GM19240 (cell line): Measurements from ENCODE around the gene ADGRL3.
"Not testable (repeated sequence)": the region's sequence is repeated elsewhere in the genome, so short reads cannot be mapped to it uniquely, and the experiment has no call there.

Experiments
- DNase-seq: peaks from one replicate; pipeline ENCODE4 v3.0.0; 2011; ENCODE audit warnings: low spot score; ENCODE audit not compliant: insufficient read length

ADGRL3 gene

GRCh38 chr4:61493041-61493440, 292.9 kb downstream of the ADGRL3 start:
- DNase-seq: no peak

GRCh38 chr4:61493470-61493869, 293.3 kb downstream of the ADGRL3 start:
- no peak for DNase-seq

- DNase-seq: no peak
Observed at GRCh38 chr4:61500883-61501282, 300.8 kb downstream of the ADGRL3 start.

GRCh38 chr4:61501812-61502211, 301.7 kb downstream of the ADGRL3 start:
- no peak for DNase-seq

- DNase-seq: no peak
Observed at GRCh38 chr4:61505773-61506685, 305.9 kb downstream of the ADGRL3 start.

GRCh38 chr4:61507091-61507490, 307.0 kb downstream of the ADGRL3 start:
- no peak for DNase-seq

- DNase-seq: not testable (repeated sequence)
Observed at GRCh38 chr4:61509721-61510241, 309.7 kb downstream of the ADGRL3 start.

- no peak for DNase-seq
Observed at GRCh38 chr4:61511716-61512488, 311.8 kb downstream of the ADGRL3 start.

- DNase-seq: no peak
Observed at GRCh38 chr4:61514991-61515390, 314.9 kb downstream of the ADGRL3 start.

- DNase-seq: no peak
Observed at GRCh38 chr4:61517144-61517543, 317.0 kb downstream of the ADGRL3 start.

GRCh38 chr4:61520166-61520565, 320.0 kb downstream of the ADGRL3 start:
- DNase-seq: no peak

GRCh38 chr4:61520681-61521160, 320.6 kb downstream of the ADGRL3 start:
- DNase-seq: no peak

GRCh38 chr4:61521451-61521850, 321.3 kb downstream of the ADGRL3 start:
- no peak for DNase-seq

- DNase-seq: no peak
Observed at GRCh38 chr4:61522312-61522711, 322.2 kb downstream of the ADGRL3 start.

GRCh38 chr4:61527888-61528287, 327.8 kb downstream of the ADGRL3 start:
- DNase-seq: no peak

- DNase-seq: no peak
Observed at GRCh38 chr4:61528595-61528994, 328.5 kb downstream of the ADGRL3 start.

GRCh38 chr4:61531188-61531587, 331.1 kb downstream of the ADGRL3 start:
- DNase-seq: no peak

- DNase-seq: no peak
Observed at GRCh38 chr4:61532336-61533000, 332.3 kb downstream of the ADGRL3 start.

- DNase-seq: no peak
Observed at GRCh38 chr4:61533140-61533539, 333.0 kb downstream of the ADGRL3 start.

- DNase-seq: no peak
Observed at GRCh38 chr4:61540944-61541343, 340.8 kb downstream of the ADGRL3 start.

GRCh38 chr4:61541459-61541858, 341.3 kb downstream of the ADGRL3 start:
- no peak for DNase-seq
